ENCODE data around the gene LITAF.

GRCh38 chr16:11602321-11602720 lies 15.6 kb upstream of the LITAF start:
- TF ChIP-seq CTCF (IDR thresholded peaks at IDR 0.05; ENCODE audit: insufficient read depth, low read length, poor library complexity, severe bottlenecking) (no peak), EZH2phosphoT487 (conservative IDR thresholded peaks at IDR 0.05; ENCODE audit: low read length) (no peak)

Measured in SU-DHL-6 (cell line).